NCI-H748 (cell line): ENCODE results near the gene MUSK.
"Not testable (repeated sequence)": the region's sequence is repeated elsewhere in the genome, so short reads cannot be mapped to it uniquely, and the experiment has no call there.

Source experiments
- DNase-seq: peaks from one replicate; lab custom pipeline; 2025; ENCODE audit not compliant: unreplicated experiment; lab: John Stamatoyannopoulos, UW

The MUSK gene

GRCh38 chr9:110755179-110755578 lies 86.6 kb downstream of the MUSK start:
- DNase-seq: no peak

DNA sequence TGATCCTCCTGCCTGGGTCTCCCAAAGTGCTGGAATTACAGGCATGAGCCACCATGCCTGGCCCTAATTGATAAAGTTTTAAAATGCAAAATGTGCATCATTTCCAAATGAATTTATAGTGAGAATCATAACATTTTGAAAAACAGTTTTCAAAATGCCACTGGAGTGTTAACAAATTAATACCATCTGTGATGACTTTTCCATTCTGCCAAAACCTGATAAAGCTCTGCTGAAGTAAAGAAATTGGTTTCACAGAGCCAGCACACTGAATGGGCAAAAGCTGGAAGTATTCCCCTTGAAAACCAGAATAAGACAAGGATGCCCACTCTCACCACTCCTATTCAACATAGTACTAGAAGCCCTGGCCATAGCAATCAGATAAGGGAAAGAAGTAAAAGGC lies 89.6 kb downstream of the MUSK start:
- no peak for DNase-seq

DNA sequence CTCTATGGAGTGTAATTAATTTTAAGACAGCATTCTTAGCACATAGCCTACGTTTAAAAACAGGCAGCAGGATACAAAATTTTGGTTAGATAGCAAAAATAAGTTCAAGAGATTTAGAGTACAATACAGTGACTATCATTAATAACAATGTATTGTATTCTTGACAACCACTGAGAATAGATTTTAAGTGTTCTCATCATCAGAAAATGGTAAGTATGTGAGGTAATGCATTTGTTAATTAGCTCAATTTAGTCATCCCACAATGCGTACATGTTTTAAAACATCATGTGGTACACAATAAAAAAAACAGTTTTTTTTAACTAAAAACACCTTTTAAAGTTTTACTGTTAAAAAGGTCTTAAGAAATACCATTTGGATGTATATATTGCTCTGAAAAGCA lies 94.2 kb downstream of the MUSK start:
- no peak for DNase-seq

- no peak for DNase-seq
Measured at GRCh38 chr9:110763568-110763967, 95.0 kb downstream of the MUSK start.

DNA sequence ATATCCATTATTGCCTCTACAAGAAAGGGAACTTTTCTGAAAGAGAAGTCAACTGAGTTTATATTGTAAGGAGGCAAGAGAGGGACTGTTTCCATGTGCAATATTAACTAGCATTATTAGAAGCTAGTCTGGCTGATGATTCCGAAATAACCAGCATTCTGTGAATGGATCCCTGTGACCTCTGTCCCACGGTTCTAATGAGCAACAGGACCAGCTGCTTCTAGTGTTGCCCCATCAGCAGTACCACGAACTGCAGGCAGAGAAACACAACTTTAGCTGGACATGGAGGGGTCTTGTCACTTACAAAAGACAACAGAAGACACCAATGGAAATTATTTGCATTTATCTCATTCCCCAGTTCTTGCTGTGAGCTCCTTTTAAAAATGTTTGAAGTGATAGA lies 95.4 kb downstream of the MUSK start:
- DNase-seq: no peak

- DNase-seq: no peak
Measured at GRCh38 chr9:110765926-110766325, 97.3 kb downstream of the MUSK start.

- DNase-seq: no peak
Measured at GRCh38 chr9:110767559-110768063, 99.0 kb downstream of the MUSK start.

GRCh38 chr9:110768886-110769285 lies 100.3 kb downstream of the MUSK start:
- no peak for DNase-seq

GRCh38 chr9:110769667-110770066 lies 101.1 kb downstream of the MUSK start:
- DNase-seq: no peak

DNA sequence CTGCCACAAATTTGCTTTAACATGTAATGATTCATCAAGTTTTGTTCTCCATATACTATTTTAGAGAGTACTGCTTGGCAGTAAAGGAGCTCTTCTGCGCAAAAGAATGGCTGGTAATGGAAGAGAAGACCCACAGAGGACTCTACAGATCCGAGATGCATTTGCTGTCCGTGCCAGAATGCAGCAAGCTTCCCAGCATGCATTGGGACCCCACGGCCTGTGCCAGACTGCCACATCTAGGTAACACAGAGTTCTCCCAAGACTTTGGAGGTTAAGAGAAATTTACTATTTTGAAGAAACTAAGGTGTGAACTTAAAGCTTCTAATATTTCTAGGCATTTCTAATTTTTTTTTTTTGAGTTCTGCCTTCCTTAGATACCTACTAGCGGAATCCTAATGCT lies 107.1 kb downstream of the MUSK start:
- DNase-seq: no peak

DNA sequence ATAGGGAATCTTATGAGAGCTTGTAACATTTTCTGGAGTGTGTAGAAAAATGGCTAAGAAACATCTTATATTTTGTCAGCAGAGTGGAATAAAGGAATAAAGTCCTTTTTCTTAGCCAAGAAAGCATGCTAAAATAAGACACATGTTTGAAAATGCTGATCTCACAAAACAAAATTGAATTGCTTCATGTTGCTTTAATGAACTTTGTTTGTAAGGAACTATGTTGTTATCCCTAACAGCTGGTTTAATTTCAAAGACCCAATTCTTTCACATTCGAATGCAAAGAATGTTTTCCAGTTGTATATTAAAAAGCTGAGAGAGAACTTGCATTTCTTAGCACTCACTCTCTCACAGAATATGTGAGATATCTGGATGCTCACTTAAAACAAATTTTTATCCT lies 107.6 kb downstream of the MUSK start:
- DNase-seq: no peak

DNA sequence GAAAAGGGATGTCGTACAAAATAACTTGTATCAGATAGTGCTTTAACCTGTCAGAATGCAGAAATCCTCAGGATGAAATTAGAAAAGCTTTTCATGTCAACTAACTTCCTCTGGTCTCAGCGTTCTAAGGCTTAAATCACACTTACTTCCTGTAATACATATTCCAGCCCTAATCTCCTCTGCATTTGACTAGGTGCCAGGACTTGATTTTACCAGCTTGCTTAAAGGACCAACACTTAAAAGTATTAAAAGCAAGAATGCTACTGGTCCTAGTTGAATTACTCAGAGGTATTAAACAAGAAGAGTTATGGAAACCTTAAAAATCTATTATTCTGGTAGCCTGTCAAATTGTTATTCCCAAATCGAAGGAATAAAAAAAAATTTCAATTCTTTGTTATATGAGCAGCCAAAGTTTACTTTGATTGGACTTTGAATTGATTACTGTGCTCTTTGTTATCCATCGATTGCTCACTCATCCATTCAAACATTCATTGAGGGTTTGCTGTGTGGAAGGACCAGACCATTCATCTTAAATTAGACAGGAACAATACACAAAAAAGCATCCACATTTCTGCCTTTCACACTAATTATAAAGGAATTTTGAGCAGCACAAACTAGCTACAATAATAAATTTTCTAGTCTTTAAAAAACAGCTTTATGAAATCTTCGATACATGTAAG lies 108.7 kb downstream of the MUSK start:
- DNase-seq: no peak

- no peak for DNase-seq
Measured at GRCh38 chr9:110777876-110778215, 109.3 kb downstream of the MUSK start.

DNA sequence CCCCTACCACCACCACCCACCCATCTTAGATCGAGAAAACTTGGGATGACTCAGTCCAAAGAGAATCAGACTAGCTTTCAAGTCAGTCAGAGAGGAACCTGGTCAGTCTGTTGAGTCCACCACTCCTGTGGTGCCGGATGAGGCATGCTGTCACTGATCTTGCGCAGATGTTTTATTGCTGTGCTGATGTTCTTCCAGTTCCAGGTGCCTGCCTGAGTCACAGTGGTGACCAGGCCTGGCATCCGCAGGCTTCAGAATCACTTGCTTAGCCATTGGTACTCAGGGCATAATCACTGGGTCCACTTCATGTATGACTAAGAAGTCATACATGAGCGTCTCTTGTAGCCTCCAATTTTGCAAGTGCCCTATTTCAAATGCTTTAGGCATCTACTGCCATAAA lies 114.1 kb downstream of the MUSK start:
- no peak for DNase-seq

DNA sequence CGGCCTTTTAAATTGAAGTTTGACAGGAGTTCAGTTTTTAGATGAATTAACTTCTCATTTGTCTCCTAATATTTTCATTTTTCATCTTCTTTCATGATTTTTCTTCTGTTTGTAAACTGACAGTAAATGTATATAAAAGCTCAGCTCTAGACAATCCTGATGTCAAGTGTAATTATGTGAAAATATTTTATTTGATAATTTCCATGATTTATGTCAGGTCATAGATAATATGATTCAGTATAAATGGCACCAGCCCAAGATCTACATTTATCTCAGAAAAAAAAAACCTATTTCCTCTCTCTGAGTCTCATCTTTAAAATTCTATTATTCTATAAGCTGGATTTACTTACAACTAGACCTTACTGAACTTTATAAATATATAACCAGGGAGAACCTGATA lies 115.7 kb downstream of the MUSK start:
- no peak for DNase-seq

- no peak for DNase-seq
Measured at GRCh38 chr9:110785166-110785565, 116.6 kb downstream of the MUSK start.

DNA sequence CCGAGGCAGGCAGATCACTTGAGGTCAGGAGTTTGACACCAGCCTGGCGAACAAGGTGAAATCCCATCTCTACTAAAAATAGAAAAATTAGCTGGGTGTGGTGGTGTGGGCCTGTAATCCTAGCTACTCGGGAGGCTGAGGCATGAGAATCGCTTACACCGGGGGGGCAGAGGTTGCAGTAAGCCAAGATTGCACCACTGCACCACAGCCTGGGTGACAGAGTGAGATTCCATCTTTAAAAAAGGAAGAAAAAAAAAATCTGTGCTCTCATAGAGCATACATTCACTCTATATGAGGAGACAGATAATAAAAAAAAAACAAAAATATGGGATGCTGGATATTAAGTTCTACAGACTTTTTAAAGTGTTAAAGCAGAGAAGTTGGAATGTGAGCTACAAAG lies 119.8 kb downstream of the MUSK start:
- not testable (repeated sequence) for DNase-seq

GRCh38 chr9:110788871-110789270 lies 120.3 kb downstream of the MUSK start:
- no peak for DNase-seq

- no peak for DNase-seq
Measured at GRCh38 chr9:110797611-110798010, 129.0 kb downstream of the MUSK start.

DNA sequence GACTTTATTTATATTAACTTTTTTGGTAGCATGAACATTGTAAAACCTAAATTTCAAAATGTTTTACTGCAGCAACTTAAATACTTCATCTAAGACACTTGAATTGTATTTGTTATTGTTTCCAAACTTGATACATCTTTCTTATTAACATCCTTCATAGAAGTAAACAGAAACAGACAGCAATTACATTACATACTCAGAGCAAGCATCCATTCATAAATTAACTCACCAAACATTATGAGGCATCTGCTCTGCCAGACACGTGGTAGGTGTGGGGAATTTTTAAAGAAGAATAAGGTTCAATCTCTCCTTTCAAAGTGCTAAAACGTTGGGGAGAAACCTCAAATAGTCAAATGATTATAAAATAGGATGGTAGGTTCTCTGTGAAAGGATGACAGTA lies 130.8 kb downstream of the MUSK start:
- no peak for DNase-seq

DNA sequence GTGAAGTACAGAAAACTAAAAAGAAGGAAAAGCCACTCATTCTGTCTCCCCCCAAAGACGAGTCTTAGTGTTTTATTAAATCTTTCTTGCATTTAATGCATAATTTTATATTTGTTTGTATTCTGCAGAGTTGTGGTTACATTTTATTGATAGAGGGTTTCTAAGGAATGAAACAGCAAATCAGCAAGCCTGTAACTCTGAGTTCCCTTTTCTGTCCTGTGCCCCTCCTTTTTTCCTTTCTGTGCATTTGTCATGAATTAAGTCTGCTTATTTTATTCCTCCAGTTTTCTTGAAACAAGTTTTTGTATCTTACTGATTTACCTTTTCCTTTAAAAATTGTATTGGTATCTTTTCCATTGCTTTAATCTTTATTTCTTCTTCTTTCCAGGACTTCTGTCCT lies 132.8 kb downstream of the MUSK start:
- DNase-seq: no peak

- DNase-seq: no peak
Measured at GRCh38 chr9:110802416-110803035, 133.9 kb downstream of the MUSK start.
